ENCODE measurements around the gene ABTB2. TPM values are rescaled to one million over a fixed set of nuclear protein-coding genes. Genes with fewer than 3 reads are reported as not detected.

The ABTB2 gene
- total and polyA plus RNA-seq, 4 donors: 0.73 to 3.3 (median 2.7) TPM

DNA sequence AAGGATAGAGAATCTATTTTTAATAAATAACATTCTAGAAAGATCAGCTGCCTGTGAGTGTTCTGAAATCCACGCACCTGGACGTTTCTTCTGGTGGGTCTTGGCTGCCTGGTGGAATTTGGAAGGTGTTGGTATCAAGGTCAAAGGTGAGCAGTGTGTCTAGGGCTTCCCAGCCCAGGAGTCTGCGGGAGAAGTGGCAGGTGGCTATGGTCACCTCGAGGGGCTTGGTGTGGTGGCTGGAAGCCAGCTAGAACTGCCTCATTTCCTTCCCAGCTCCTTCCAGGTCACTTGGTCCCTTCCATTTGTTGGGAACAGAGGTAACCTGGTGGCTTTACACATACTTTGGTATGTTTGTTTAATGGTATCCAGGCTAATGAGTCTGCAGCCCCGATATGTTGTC lies 210.9 kb downstream of the ABTB2 start:
- H3K9me3 ChIP-seq (ENCODE audit: control insufficient read depth in 4 of 4, insufficient read depth in 3 of 4, low read length in 3 of 4): peaks cover 0 to 1% (median 0%) of the 10 kb centered on the region in 4 donors
- no peak overlapping the region for H3K9ac ChIP-seq (ENCODE audit: insufficient read depth in 1 of 2, low read length in 2 of 2)
- no peak overlapping the region for H3K4me3 ChIP-seq
- no peak for ATAC-seq (ENCODE audit: insufficient read depth, low FRiP score)
- H3K4me1 ChIP-seq (ENCODE audit: control insufficient read depth in 5 of 5, insufficient read depth in 5 of 5, low read length in 5 of 5): no peaks in the 10 kb centered on the region
- no peak for DNase-seq
- WGBS, 2 donors: 84 to 89% methylated on average over 5 of the region's 5 CpGs
- H3K27ac ChIP-seq (ENCODE audit: low read depth in 1 of 2, low read length in 1 of 2): no peak overlapping the region
- H3K27me3 ChIP-seq (ENCODE audit: control insufficient read depth in 3 of 3, insufficient read depth in 3 of 3, low read length in 2 of 3): no peaks in the 10 kb centered on the region
- peaks cover 29 to 67% (median 40%) of the 10 kb centered on the region in 4 donors for H3K36me3 ChIP-seq (ENCODE audit: control insufficient read depth in 4 of 4, insufficient read depth in 4 of 4, low read length in 4 of 4)
- TF ChIP-seq, protein P1, sequence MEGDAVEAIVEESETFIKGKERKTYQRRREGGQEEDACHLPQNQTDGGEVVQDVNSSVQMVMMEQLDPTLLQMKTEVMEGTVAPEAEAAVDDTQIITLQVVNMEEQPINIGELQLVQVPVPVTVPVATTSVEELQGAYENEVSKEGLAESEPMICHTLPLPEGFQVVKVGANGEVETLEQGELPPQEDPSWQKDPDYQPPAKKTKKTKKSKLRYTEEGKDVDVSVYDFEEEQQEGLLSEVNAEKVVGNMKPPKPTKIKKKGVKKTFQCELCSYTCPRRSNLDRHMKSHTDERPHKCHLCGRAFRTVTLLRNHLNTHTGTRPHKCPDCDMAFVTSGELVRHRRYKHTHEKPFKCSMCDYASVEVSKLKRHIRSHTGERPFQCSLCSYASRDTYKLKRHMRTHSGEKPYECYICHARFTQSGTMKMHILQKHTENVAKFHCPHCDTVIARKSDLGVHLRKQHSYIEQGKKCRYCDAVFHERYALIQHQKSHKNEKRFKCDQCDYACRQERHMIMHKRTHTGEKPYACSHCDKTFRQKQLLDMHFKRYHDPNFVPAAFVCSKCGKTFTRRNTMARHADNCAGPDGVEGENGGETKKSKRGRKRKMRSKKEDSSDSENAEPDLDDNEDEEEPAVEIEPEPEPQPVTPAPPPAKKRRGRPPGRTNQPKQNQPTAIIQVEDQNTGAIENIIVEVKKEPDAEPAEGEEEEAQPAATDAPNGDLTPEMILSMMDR (IDR thresholded peaks at IDR 0.05; ENCODE audit: control extremely low read depth, extremely low read depth): no peak

DNA sequence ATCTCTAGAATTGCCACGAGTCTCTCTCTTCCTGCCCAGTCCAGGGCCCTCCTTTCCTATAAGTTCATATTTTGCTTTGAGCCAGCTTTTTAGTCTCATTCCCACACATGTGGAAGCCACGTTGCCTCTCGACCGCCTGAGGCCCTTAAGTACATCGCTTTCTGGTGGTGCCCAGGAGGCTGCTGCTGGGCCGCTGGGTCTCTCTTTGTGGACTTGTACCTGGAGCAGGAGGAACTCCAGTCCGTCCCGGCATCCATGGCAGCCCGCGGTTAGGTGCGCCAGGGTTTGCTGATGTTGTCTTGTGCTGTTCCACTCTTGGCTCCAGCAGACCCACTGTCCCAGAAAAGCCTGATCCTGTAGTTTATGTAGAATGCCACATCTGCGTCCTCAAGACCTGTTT lies 211.4 kb downstream of the ABTB2 start:
- ATAC-seq (ENCODE audit: insufficient read depth, low FRiP score) (no peak), DNase-seq (no peak)
- Histone ChIP-seq H3K9ac (ENCODE audit: insufficient read depth in 1 of 2, low read length in 2 of 2) (no peak overlapping the region), H3K4me1 (ENCODE audit: control insufficient read depth in 5 of 5, insufficient read depth in 5 of 5, low read length in 5 of 5) (no peaks in the 10 kb centered on the region), H3K27me3 (ENCODE audit: control insufficient read depth in 3 of 3, insufficient read depth in 3 of 3, low read length in 2 of 3) (no peaks in the 10 kb centered on the region), H3K9me3 (ENCODE audit: control insufficient read depth in 4 of 4, insufficient read depth in 3 of 4, low read length in 3 of 4) (peaks cover 0 to 1% (median 0%) of the 10 kb centered on the region in 4 donors), H3K27ac (ENCODE audit: low read depth in 1 of 2, low read length in 1 of 2) (no peak overlapping the region), H3K36me3 (ENCODE audit: control insufficient read depth in 4 of 4, insufficient read depth in 4 of 4, low read length in 4 of 4) (peaks cover 34 to 69% (median 44%) of the 10 kb centered on the region in 4 donors), H3K4me3 (no peak overlapping the region)
- 92 to 95% methylated on average over 12 of the region's 12 CpGs for WGBS, 2 donors
- TF ChIP-seq, protein P1 (IDR thresholded peaks at IDR 0.05; ENCODE audit: control extremely low read depth, extremely low read depth): no peak

DNA sequence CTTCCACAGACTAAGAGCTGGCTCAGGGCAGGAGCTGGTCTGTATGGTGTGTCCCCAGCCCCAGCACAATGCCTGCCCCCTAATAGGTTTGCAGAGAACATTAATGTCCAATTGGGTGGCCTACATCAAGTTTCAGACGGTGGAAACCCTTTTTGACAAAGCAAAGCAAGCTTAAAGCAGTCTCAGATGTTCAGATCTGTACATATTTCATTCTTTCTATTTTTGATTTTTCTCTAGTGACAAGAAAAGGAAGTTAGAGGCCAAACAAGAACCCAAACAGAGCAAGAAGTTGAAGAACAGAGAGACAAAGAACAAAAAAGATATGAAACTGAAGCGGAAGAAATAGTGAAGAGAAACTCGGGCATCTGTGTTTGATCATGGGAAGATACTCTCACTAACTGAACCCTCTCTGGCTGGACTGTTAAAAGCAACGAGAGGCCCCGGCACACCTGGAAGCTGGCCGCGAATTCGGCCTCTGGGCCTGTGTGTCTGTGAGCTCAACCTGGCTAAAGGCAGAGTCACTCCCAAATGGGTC lies 211.9 kb downstream of the ABTB2 start:
- ATAC-seq (ENCODE audit: insufficient read depth, low FRiP score) (no peak), DNase-seq (no peak)
- Histone ChIP-seq H3K36me3 (ENCODE audit: control insufficient read depth in 4 of 4, insufficient read depth in 4 of 4, low read length in 4 of 4) (peaks cover 35 to 71% (median 47%) of the 10 kb centered on the region in 4 donors), H3K27ac (ENCODE audit: low read depth in 1 of 2, low read length in 1 of 2) (no peak overlapping the region), H3K27me3 (ENCODE audit: control insufficient read depth in 3 of 3, insufficient read depth in 3 of 3, low read length in 2 of 3) (no peaks in the 10 kb centered on the region), H3K9ac (ENCODE audit: insufficient read depth in 1 of 2, low read length in 2 of 2) (no peak overlapping the region), H3K9me3 (ENCODE audit: control insufficient read depth in 4 of 4, insufficient read depth in 3 of 4, low read length in 3 of 4) (peaks cover 0 to 1% (median 0%) of the 10 kb centered on the region in 4 donors), H3K4me1 (ENCODE audit: control insufficient read depth in 5 of 5, insufficient read depth in 5 of 5, low read length in 5 of 5) (no peaks in the 10 kb centered on the region), H3K4me3 (no peak overlapping the region)
- WGBS, 2 donors: 83 to 85% methylated on average over 8 of the region's 8 CpGs
- TF ChIP-seq, protein P1 (IDR thresholded peaks at IDR 0.05; ENCODE audit: control extremely low read depth, extremely low read depth): no peak

DNA sequence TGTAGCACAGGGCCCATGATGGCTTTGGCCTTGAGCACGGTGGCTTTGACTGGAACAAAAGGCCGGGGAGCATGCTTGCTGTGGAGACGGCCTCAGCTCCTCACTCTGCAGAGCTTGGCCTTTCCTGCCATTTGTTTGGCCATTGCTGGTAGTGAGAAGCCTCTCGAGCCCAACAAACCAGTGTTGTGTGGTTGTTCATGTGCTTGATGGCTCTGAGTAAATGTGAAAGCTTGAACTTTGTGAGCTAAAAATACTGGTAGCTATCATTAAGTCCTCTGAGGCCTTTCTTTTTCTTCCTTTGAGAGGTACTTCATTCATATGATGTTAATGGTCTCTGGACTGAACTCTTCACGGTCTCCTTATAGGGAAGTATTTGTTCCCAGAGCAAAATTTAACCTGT lies 212.7 kb downstream of the ABTB2 start:
- Histone ChIP-seq H3K9ac (ENCODE audit: insufficient read depth in 1 of 2, low read length in 2 of 2) (no peak overlapping the region), H3K9me3 (ENCODE audit: control insufficient read depth in 4 of 4, insufficient read depth in 3 of 4, low read length in 3 of 4) (no peaks in the 10 kb centered on the region), H3K27ac (ENCODE audit: low read depth in 1 of 2, low read length in 1 of 2) (no peak overlapping the region), H3K4me3 (no peak overlapping the region), H3K36me3 (ENCODE audit: control insufficient read depth in 4 of 4, insufficient read depth in 4 of 4, low read length in 4 of 4) (peaks cover 36 to 74% (median 48%) of the 10 kb centered on the region in 4 donors), H3K4me1 (ENCODE audit: control insufficient read depth in 5 of 5, insufficient read depth in 5 of 5, low read length in 5 of 5) (no peaks in the 10 kb centered on the region), H3K27me3 (ENCODE audit: control insufficient read depth in 3 of 3, insufficient read depth in 3 of 3, low read length in 2 of 3) (no peaks in the 10 kb centered on the region)
- TF ChIP-seq, protein P1 (IDR thresholded peaks at IDR 0.05; ENCODE audit: control extremely low read depth, extremely low read depth): no peak
- ATAC-seq (ENCODE audit: insufficient read depth, low FRiP score) (no peak), DNase-seq (no peak)
- WGBS, 2 donors: 84 to 88% methylated on average over 5 of the region's 5 CpGs
